ENCODE data around the gene CAMKV. TPM values are rescaled to one million over a fixed set of nuclear protein-coding genes. Genes with fewer than 3 reads are reported as not detected.

The CAMKV gene
- polyA plus RNA-seq, 1 of the 3 experiments (the other 2 are of a cell fraction) = 0.53 TPM

- Histone ChIP-seq H3K36me3 (replicated peaks in 1 of 2; ENCODE audit: control insufficient read depth in 1 of 2, insufficient read depth in 2 of 2, low read length in 1 of 2) (peaks cover 0 to 7% of the 10 kb centered on the region in 2 experiments), H3K9ac (no peak overlapping the region), H3K4me2 (no peak overlapping the region), H3K4me3 (ENCODE audit: low read depth in 2 of 2, low read length in 1 of 2) (no peak overlapping the region), H3K79me2 (ENCODE audit: insufficient read depth) (no peaks in the 10 kb centered on the region), H3F3A (replicated peaks; ENCODE audit: insufficient read depth) (no peaks in the 10 kb centered on the region), H3K4me1 (ENCODE audit: control insufficient read depth in 1 of 2, insufficient read depth in 2 of 2, low read depth in 1 of 2, low read length in 1 of 2) (peaks cover 0 to 3% of the 10 kb centered on the region in 2 experiments; a peak in 1 of 4 replicates), H3K27me3 (ENCODE audit: insufficient read depth) (no peaks in the 10 kb centered on the region), H2AFZ (ENCODE audit: low read depth) (no peak overlapping the region), H4K20me1 (ENCODE audit: insufficient read depth) (no peaks in the 10 kb centered on the region), H3K27ac (ENCODE audit: low read depth in 2 of 2, low read length in 1 of 2) (peak overlapping the region in 1 of 2 experiments; percentile 18; a peak in 1 of 4 replicates), H3K9me3 (no peaks in the 10 kb centered on the region), H3K9me2 (no peaks in the 10 kb centered on the region)
- TF ChIP-seq MEF2A (IDR thresholded peaks at IDR 0.05; ENCODE audit: borderline replicate concordance, low read depth) (no peak), ELF1 (IDR thresholded peaks at IDR 0.05) (no peak), NRF1 (IDR thresholded peaks at IDR 0.05; ENCODE audit: low read depth, low read length) (no peak), ZBTB33 (IDR thresholded peaks at IDR 0.05; ENCODE audit: borderline replicate concordance, low read depth) (no peak), SMC3 (IDR thresholded peaks at IDR 0.05; ENCODE audit: low read depth, low read length) (no peak)
- ChIA-PET POLR2A (interaction anchor here (0.8 to 1.7 kb wide), 3 partner anchors 17 to 110 kb away, joined by 3 to 8 read pairs (median 4); partner anchors contain the start of genes INKA1, MON1A and RBM6), CTCF (interaction anchor here (0.8 to 1.0 kb wide), 2 partner anchors 46 to 373 kb away, joined by 3 read pairs; no protein-coding TSS in a partner anchor)
- peak; percentile 66 for DNase-seq
- WGBS (ENCODE audit: low lambda C conversion rate) = 92% methylated on average over 4 of the region's 4 CpGs
These were observed 43.2 kb upstream of the CAMKV start for GRCh38 chr3:49912881-49913281.

GRCh38 chr3:49911611-49912010 is 41.9 kb upstream of the CAMKV start:
- TF ChIP-seq CTCF (IDR thresholded peaks at IDR 0.05) = no peak
- no peak for TF ChIP-seq FOXJ3 (CRISPR knock-in tag; IDR thresholded peaks at IDR 0.05)
- TF ChIP-seq TCF12 (IDR thresholded peaks at IDR 0.05) = no peak
- no peak for TF ChIP-seq NRF1 (IDR thresholded peaks at IDR 0.05; ENCODE audit: low read depth, low read length)
- no peak for TF ChIP-seq MEF2A (IDR thresholded peaks at IDR 0.05; ENCODE audit: borderline replicate concordance, low read depth)
- no peak for TF ChIP-seq MXI1 (IDR thresholded peaks at IDR 0.05; ENCODE audit: low read depth, low read length)
- TF ChIP-seq RFX5 (IDR thresholded peaks at IDR 0.05; ENCODE audit: low read length) = no peak
- no peak for TF ChIP-seq EZH2phosphoT487 (IDR thresholded peaks at IDR 0.05; ENCODE audit: borderline replicate concordance, low read depth)
- TF ChIP-seq RAD21 (IDR thresholded peaks at IDR 0.05; ENCODE audit: low read length) = no peak
- no peak for TF ChIP-seq TAF1 (IDR thresholded peaks at IDR 0.05; ENCODE audit: borderline replicate concordance, low read depth, low read length)
- no peak for TF ChIP-seq USF1 (IDR thresholded peaks at IDR 0.05; ENCODE audit: borderline replicate concordance, low read depth)
- no peak for TF ChIP-seq USF2 (IDR thresholded peaks at IDR 0.05; ENCODE audit: borderline replicate concordance, low read depth, low read length)
- TF ChIP-seq GATA2 (CRISPR knock-in tag; IDR thresholded peaks at IDR 0.05) = no peak
- no peak for TF ChIP-seq IRF3 (IDR thresholded peaks at IDR 0.05; ENCODE audit: low read depth, low read length)
- TF ChIP-seq SMC3 (IDR thresholded peaks at IDR 0.05; ENCODE audit: low read depth, low read length) = no peak
- TF ChIP-seq CHD2 (IDR thresholded peaks at IDR 0.05; ENCODE audit: low read length, partially characterized antibody) = no peak
- TF ChIP-seq POLR2AphosphoS5 (IDR thresholded peaks at IDR 0.05; ENCODE audit: low read depth, low read length) = no peak
- H3K4me3 ChIP-seq (ENCODE audit: low read depth in 2 of 2, low read length in 1 of 2) = no peak overlapping the region
- peaks cover 0 to 7% of the 10 kb centered on the region in 2 experiments for H3K36me3 ChIP-seq (replicated peaks in 1 of 2; ENCODE audit: control insufficient read depth in 1 of 2, insufficient read depth in 2 of 2, low read length in 1 of 2)
- H3K27me3 ChIP-seq (ENCODE audit: insufficient read depth) = no peaks in the 10 kb centered on the region
- no peak overlapping the region for H3K9ac ChIP-seq
- WGBS (ENCODE audit: low lambda C conversion rate) = no CpG with 5 or more reads among the region's 15 CpGs
- ChIA-PET POLR2A (no interaction called here), CTCF (interaction anchor here (0.6 to 1.8 kb wide), 2 partner anchors 73 to 108 kb away, joined by 3 to 5 read pairs; partner anchors contain the start of gene INKA1)
- H3K4me2 ChIP-seq = no peak overlapping the region
- H3K9me2 ChIP-seq = no peaks in the 10 kb centered on the region
- H4K20me1 ChIP-seq (ENCODE audit: insufficient read depth) = no peaks in the 10 kb centered on the region
- H3K79me2 ChIP-seq (ENCODE audit: insufficient read depth) = no peaks in the 10 kb centered on the region
- H3K4me1 ChIP-seq (ENCODE audit: control insufficient read depth in 1 of 2, insufficient read depth in 2 of 2, low read depth in 1 of 2, low read length in 1 of 2) = peaks cover 0 to 3% of the 10 kb centered on the region in 2 experiments; a peak in 1 of 4 replicates
- no peaks in the 10 kb centered on the region for H3F3A ChIP-seq (replicated peaks; ENCODE audit: insufficient read depth)
- H2AFZ ChIP-seq (ENCODE audit: low read depth) = no peak overlapping the region
- no peaks in the 10 kb centered on the region for H3K9me3 ChIP-seq
- H3K27ac ChIP-seq (ENCODE audit: low read depth in 2 of 2, low read length in 1 of 2) = no peak overlapping the region
- DNase-seq = peak; percentile 12
